NCI-H2196 treated with DMSO at 0.1 percent for 48 hours (cell line): ENCODE results near the gene BCL2.

Experiments
- DNase-seq: peaks from one replicate; lab custom pipeline; 2025; ENCODE audit not compliant: unreplicated experiment; lab: John Stamatoyannopoulos, UW

BCL2 gene

GRCh38 chr18:63311118-63312018 lies 8.2 kb downstream of the BCL2 start:
- no peak for DNase-seq

DNA sequence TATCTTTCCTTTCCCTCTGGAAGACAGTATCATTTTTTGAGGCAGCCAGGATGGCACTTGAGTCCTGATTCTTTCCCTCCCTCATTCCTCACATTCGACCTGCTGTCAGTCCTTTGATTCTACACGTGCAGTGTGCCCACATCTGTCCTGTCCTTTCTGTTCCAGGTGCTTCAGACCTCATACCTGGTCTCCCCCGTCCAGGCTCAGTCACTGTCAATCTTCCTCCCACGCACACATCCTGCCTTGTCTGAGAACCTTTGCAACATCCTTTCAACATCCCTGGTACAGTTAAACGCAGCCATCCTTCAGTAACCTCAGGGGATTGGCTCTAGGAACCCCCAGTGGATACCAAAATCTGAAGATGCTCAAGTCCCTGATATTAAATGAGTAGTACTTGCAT lies 10.1 kb downstream of the BCL2 start:
- DNase-seq: no peak

DNA sequence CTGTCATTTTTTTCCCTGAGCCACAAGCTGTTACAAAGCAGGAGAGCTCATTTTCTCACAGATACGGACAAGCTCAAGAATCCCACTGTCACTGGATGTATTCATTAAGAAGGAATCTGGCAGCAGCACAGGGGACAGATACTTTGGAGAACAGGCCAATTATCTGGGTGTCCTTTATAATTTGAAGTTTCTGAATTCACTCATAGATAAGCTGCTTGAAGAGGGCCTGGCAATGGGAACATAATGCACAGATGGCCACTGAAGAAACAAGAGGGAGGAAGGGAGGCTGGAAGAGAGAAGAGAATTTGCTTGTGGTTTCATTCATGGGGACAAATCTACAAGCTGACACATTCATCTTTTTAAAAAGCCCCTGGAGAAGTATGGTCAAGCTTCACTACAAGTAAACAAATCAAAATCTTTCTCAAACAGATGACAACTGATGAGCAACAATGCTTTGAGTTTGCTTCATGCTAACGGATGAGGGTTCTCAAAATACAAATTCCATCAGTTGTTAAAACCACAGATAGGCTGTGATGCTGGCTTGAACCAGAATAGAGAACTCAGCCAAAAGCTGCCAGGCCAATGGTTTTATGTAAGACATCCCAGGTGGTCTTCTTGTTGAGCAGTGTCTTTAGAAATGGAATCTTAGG lies 11.9 kb downstream of the BCL2 start:
- DNase-seq: no peak

DNA sequence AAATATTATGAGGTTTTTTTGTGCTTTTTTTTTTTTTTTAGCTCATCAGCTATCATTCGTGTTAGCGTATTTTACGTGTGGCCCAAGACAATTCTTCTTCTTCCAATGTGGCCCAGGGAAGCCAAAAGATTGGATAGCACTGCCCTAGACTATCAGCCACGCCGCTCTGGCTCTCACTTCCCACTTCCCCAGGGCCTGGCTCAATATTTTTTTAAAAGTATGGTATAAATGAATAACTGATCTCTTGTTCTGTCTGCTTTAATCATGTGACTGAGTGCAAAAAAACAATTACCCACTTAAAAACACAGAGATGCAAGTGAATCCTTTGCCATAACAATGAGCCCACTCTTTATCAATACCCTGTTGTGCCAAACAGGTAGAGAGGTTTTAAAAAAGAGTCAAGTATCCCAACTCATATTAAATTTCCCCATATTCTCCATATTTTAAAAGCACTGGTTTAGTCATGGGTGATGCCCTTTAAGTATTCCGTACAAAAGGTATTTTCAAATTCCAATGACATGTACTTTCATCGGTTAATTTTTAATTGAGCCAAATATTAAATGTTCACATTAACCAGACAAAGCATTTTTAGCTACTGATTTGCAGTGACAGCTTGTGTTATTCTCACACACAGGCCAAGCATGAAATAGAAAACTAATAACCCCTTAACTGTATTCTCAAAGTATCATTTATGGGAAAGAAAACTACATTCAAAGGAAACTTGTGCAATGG lies 12.6 kb downstream of the BCL2 start:
- no peak for DNase-seq

- no peak for DNase-seq
Measured at GRCh38 chr18:63306249-63306648, 13.3 kb downstream of the BCL2 start.

GRCh38 chr18:63303547-63303946 lies 16.0 kb downstream of the BCL2 start:
- DNase-seq: no peak

DNA sequence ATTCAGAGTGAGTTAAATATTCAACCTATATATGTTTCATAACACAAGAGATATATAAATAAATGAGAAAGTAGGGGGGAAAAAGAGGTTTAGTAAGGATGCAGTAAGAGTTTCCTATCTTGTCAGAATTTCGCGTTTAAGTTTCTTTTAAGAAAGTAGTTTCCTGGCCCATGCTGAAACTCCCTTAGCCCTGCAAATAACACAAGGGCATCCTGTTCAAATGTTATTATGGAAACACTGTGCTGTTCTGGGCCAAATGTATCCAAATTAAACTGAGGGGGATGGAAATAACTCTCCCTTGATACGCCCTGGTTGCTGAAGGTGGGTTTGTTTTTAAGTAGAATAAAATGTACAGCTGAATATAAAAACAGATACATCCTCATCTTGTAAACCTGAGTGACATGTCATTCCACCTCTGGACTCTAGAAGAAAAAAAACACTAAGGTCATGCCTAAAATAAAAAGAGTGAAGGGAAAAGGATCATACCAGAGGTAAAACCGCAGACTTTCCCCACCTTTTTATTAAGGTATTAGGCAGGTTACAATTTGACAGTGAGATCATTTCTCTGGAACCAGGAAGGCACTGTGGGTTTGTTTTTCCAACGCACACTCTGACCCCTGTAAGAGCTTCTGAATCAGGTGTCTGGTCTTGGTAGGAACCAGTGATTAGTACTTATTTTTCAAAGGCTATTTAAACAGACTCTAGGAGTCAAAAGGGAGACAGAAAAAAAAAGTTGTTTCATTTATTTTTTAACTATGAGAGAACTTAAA lies 16.7 kb downstream of the BCL2 start:
- DNase-seq: no peak

- DNase-seq: no peak
Measured at GRCh38 chr18:63302220-63302619, 17.3 kb downstream of the BCL2 start.

DNA sequence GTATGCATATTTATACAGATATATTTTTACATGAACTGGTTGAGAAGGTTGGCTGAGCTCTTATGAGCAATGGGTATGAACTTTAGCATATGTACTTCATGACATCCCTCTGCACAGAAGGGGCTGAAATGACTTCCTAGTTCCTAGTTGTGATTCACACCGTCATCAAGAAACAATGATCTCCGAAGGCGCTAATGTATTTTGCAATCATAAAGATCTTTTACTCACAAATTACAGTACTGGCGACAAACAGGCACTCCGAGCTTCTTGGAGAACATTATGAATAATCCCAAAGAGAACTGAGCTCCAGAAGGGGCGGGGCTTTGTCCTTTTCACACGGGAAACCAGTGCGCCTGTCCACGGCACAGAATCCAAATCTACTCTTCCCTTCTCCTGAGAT lies 18.1 kb downstream of the BCL2 start:
- no peak for DNase-seq

DNA sequence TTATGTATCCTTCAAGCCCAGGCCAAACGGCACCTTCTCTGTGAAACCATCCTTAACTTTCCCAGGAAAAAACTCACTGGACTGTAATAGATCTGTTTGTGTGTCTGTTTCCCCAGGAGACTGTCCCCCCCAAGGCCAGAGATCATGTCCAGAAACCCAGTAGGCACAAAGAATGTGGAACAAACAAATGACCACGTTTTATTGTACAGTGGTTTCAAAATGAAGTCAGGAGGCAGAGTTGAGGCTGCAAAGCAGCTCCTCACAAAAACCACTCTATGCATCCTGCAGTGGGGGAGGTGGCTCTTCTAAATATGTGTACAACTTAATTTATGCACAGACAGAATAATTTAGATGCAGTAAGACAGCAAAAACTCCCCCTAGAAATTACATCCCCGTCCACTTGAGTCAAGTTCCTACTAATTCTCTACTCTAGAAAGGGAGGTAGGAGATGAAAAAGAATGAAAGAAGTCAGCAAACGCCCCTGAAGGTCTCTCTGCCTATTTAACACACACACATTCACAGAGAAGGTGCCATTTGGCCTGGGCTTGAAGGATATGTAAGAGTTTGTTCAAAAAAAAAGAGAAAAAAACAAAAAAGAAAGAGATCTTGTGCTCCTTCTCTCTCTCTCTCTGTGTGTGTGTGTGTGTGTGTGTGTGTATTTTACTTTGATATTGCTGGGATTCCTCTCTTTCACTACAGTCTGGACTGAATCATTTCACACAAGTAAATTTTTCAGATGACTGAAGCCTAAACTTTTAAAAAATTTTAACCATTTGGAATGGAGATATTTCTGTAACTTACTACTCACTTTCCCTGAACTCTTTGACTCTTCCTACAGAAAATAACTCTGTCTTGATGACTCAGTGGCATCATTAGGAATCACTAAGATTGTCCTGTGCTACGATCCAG lies 19.5 kb downstream of the BCL2 start:
- no peak for DNase-seq

GRCh38 chr18:63298400-63299365 lies 20.9 kb downstream of the BCL2 start:
- no peak for DNase-seq

DNA sequence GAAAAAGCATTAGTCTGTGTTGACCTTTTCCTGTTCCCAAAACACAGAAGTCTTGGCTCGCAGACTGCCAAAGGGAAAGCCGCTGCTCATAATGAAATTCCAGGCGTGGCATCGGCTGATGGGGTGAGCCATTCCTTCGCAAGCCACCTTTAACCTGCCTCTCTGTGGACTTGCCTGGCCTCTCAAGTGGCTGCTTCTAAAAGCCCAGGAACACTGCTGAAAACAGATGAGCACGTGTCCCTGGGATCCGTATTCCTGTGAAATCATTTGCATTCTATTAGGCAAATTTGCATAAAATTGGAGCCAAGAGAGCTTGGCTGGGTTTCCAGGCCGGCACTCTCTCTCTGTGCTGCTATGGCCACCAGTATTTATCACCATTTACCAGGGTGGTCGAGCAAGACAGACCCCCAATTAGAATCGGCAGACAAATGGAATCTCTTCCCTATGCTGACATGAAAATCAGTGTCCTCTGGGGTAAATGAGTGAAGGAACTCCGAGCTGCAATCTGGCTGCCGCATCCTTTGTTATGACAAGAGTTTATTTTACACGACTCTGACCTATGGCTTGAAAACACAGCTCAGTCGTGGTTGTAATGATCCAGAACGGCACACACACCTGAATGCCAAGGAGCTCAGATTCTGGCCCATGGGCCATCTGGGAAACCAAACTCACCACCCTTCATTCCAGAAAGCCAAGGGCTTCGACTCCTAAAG lies 21.7 kb downstream of the BCL2 start:
- no peak for DNase-seq

GRCh38 chr18:63293935-63294334 lies 25.6 kb downstream of the BCL2 start:
- no peak for DNase-seq

DNA sequence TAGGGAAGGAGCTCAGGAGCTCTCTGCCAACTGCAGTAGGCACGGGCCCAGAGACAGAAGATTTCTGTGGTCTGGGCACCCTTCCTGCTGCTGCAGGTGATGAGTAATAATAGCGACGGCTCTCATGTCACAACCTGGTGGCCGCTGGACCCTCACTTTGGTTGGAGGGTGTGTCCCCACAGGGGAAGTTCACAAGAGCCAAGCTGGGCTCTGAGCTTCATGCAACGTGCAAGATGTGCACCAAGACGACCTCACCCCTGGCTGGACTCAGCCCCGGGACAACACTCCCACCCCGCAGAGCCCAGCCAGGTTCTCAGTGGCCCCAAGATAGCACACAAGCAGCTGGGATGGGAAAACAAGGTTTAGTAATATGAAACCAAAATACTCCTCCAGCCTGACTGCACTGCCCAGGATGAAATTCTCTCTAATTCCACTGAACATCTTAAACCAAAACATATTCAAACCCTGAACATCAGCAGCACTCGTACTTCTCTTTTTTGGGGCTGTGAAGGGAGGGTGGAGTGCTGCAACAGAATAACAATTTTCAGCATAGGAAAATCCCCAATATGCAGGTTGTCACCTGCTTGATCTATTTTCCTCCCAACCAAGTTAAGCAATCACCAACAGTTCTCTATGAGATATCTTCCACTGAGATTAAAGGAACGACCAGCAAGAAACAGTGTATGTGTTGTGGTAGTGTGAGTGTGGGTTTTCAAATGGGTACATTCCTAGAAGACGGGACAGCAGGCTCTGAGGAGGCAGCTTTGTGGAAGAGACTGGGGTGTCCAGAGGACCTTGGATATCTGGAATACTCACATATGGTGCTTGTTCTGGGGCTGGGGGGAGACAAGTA lies 26.5 kb downstream of the BCL2 start:
- no peak for DNase-seq

- no peak for DNase-seq
Measured at GRCh38 chr18:63291278-63291677, 28.3 kb downstream of the BCL2 start.

- no peak for DNase-seq
Measured at GRCh38 chr18:63290821-63291200, 28.8 kb downstream of the BCL2 start.

DNA sequence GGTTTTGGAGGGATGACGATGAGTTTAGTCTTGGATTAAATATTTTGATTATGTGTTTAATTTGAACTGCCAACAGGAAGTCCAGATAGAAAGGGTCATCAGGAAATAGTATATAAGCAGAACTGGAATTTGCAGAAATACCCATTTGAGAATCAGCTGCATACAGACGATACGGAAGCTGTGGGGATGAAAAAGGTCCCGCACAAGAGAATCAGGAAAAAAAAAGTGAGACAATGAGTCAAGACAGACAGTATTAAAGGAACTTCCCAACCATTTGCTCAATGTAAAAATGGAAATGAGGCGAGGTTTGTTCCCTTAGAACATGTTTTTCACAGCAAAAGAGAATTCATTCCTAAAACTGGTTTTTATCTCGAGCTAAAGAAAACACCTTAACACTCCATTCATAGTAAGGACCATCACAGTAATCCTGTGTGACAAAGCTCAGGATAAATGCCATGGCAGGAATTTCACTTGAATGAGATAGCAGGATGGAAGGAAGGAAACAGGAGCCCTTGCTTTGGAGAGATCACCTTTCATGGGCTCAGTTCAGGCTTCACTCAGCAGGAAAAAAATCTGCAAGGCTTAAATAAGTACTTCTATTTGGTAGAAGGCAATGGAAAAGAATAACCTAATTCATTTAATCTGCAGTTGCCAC lies 29.3 kb downstream of the BCL2 start:
- DNase-seq: no peak
